Suppressor macrophage treated with lipopolysaccharide for 1 hour (primary cell): ENCODE results near the gene BYSL.

Experiments
- DNase-seq, 3 donors: peaks; one replicate each; pipeline ENCODE4 v3.0.0-alpha.2; 2020 to 2022

BYSL gene

GRCh38 chr6:41976794-41977484 lies 55.6 kb downstream of the BYSL start:
- DNase-seq: peak; percentile 76 to 90 (median 78)
